Large intestine (tissue), 3 donors: ENCODE results near the gene TGFBI. TPM values are rescaled to one million over a fixed set of nuclear protein-coding genes. Genes with fewer than 3 reads are reported as not detected.

Experiments
- DNase-seq, 2 donors: peaks; one replicate each; pipeline versions ENCODE4 v3.0.0 to v3.0.0-alpha.2; 2013
- H3K27ac ChIP-seq: one replicate; pipeline ENCODE4 v1.5.1; 2013; ENCODE audit warnings: low read length
- H3K27me3 ChIP-seq: 2 replicates; pipeline ENCODE4 v1.6.1; 2013; ENCODE audit warnings: low read length; ENCODE audit not compliant: control insufficient read depth, insufficient read depth
- H3K36me3 ChIP-seq: 2 replicates; pipeline ENCODE4 v1.6.1; 2013; ENCODE audit warnings: low read length; ENCODE audit not compliant: control insufficient read depth, insufficient read depth
- H3K4me1 ChIP-seq: one replicate; pipeline ENCODE4 v1.6.1; 2013; ENCODE audit warnings: low read length; ENCODE audit not compliant: control insufficient read depth, insufficient read depth
- H3K4me3 ChIP-seq: one replicate; pipeline ENCODE4 v1.5.1; 2013; ENCODE audit warnings: low read length
- H3K9me3 ChIP-seq: one replicate; pipeline ENCODE4 v1.6.1; 2013; ENCODE audit warnings: mild to moderate bottlenecking, low read depth, low read length, moderate library complexity; ENCODE audit not compliant: control insufficient read depth
- WGBS: methylation state at CpG from one replicate; pipeline ENCODE4 v1.1.5; 2013; ENCODE audit warnings: low lambda C conversion rate; ENCODE audit not compliant: insufficient coverage; 5-methylcytosine and 5-hydroxymethylcytosine counted together
- polyA plus RNA-seq: library from polyadenylated mRNA; unstranded; fragments of 120-200 nt; gene quantifications from one replicate; pipeline ENCODE4 v1.2.1, GENCODE V29; 2013

The TGFBI gene
- polyA plus RNA-seq, 1 donor = 99.6 TPM

DNA sequence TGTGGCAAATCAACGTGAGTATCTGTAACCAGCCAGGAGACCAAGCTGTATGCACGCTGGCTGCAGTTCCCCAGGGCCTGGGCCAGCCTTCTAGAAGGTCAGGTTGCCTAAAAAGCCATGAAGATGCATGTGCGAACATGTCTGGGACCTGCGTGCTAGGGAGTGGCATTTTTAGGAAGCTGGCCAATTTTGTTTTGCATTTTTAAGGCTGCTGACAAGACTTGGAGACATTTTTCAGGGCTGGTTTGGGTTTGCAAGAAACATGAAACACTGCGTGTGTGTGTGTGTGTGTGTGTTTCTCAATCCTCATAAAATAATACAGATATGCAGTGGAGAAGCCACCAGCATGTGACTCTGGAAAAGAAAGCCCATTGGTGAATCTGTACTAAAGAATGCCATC, 5.1 kb downstream of the TGFBI start:
- Histone ChIP-seq H3K9me3 (peaks cover 4% of the 10 kb centered on the region), H3K27ac (no peak overlapping the region), H3K27me3 (peaks cover 17% of the 10 kb centered on the region), H3K36me3 (peaks cover 8% of the 10 kb centered on the region), H3K4me3 (no peak overlapping the region), H3K4me1 (peaks cover 12% of the 10 kb centered on the region)
- 100% methylated on average over 1 of the region's 5 CpGs for WGBS
- DNase-seq = no peak

DNA sequence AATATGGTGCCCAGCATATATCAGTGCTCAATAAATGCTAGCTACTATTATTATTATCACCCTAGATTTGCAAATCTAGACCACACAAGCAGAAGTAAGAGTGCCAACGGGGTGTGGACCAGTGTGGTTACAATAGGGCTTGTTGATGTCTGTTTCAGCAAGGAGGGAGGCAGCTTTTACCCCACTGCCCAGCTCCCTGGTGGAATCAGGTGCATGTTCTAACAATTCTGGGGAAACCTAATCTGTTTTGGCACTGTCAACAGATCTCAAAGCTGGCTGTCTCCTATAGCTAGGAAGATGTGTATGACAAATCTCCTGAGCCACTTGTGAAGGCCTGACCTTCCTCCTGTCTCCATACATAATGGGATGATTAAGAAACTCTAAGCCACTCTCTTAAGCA, 5.7 kb downstream of the TGFBI start:
- no peak for DNase-seq
- Histone ChIP-seq H3K27me3 (peaks cover 12% of the 10 kb centered on the region), H3K27ac (no peak overlapping the region), H3K36me3 (peaks cover 8% of the 10 kb centered on the region), H3K4me1 (peaks cover 7% of the 10 kb centered on the region), H3K9me3 (peaks cover 4% of the 10 kb centered on the region), H3K4me3 (no peak overlapping the region)
- no CpG with 5 or more reads among the region's 1 CpG for WGBS

DNA sequence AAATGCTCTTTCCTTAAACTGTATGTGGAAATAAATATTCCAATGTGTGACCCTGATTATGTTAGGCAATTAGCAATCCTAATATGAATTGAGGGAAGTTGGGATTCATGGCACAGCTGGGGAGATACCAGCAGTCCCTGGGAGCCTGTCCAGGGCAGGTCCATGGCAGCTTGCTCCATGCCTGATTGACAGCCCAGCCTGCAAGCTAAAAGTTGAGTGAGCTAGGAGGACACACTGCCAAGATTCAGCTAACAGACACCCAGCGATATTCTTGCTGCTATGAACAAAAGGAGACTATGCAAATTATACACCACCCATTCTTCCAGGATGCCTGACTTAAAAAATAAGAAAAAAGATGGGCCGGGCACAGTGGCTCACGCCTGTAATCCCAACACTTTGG, 6.2 kb downstream of the TGFBI start:
- Histone ChIP-seq H3K27me3 (peaks cover 10% of the 10 kb centered on the region), H3K27ac (no peak overlapping the region), H3K36me3 (peaks cover 8% of the 10 kb centered on the region), H3K4me1 (peaks cover 6% of the 10 kb centered on the region), H3K9me3 (peaks cover 4% of the 10 kb centered on the region), H3K4me3 (no peak overlapping the region)
- WGBS = no CpG with 5 or more reads among the region's 3 CpGs
- no peak for DNase-seq

DNA sequence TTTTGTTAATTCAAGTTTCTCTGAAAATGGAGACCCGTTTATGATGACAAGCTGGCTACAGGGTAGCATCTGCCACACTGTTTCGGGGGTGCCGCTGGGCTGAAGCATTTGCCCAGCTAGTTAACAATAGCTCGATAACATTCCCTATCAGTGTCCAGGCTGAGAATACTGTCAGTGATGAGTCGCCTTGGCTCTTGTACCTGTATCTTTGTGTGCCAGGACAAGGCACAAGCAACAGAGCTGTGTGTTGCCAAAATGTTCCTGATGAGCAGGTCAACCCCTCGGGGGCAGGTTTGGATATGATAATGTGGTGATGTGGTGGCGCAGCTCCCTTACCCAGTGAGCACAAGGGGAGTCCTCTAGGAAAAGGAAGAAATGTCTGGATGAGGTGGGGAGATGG, 7.0 kb downstream of the TGFBI start:
- peaks cover 6% of the 10 kb centered on the region for H3K4me1 ChIP-seq
- H3K36me3 ChIP-seq = peaks cover 8% of the 10 kb centered on the region
- no peak overlapping the region for H3K4me3 ChIP-seq
- WGBS = no CpG with 5 or more reads among the region's 7 CpGs
- H3K27ac ChIP-seq = no peak overlapping the region
- no peak for DNase-seq
- peaks cover 4% of the 10 kb centered on the region for H3K9me3 ChIP-seq
- H3K27me3 ChIP-seq = peaks cover 4% of the 10 kb centered on the region

DNA sequence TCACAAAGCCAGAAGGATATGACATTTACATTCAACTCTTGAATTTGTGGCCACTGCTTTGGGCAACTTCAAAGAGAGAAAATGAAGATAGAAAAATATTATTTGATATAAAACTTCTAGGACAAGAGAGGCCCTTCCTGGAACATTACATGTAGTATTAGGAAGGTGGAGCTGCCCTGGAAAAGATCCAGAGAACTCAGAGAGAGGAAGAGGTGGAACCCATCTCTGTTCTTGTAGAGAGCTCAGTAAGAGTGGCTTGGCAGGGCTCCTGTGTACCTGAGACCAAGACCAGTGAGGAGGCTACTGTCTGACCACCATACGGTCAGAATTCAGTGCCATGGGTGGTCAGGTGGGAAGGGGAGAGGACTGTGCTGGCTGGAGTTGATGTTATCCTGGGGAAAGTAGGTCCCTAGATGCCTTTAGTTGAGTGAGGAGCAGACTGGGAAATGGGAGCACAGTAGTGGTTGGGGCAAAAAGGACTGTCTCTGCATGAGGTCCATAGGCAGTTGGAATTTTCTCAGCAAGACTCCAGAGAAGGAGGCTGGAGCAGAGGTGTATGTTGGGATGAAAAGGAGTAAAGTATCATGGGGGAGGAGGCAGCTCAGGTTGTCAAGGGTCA, 7.6 kb downstream of the TGFBI start:
- Histone ChIP-seq H3K4me3 (no peak overlapping the region), H3K4me1 (peaks cover 6% of the 10 kb centered on the region), H3K36me3 (peaks cover 8% of the 10 kb centered on the region), H3K27ac (peak overlapping the region; percentile 36), H3K27me3 (no peaks in the 10 kb centered on the region), H3K9me3 (peaks cover 4% of the 10 kb centered on the region)
- no CpG with 5 or more reads among the region's 1 CpG for whole genome bisulfite sequencing
- no peak for DNase-seq

DNA sequence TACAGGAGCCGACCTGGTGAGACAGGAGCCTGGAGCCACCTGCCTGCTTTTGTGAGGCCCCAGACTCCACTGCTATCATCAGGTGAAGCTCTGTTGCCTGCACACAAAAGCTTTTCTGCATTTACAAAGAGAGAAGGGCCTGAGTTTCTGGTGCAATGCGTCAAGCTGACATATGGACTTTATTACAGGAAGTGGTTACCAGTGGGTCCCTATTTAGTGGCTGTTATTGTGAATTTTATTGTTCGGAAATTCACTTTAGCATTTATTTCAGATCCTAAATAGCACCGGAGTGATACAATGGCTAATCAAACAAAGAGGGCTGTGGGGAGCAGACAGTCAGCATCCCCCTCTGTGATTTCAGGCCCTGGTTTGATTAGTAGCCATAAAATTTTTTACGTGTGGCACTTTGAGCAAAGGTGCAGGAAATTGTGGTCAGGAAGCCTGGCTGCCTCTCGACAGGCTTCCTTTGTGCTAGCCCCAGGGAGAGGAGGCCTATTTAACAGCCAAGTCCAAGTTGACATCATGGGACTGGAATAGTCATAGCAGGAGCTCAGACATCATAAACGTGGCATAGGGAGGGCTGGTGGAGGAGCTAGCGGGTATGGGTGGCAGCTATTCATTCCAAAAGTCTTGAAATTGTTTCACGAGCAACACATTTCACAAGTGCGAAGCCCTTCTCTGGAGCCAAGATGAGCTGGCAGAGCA, 8.4 kb downstream of the TGFBI start:
- Histone ChIP-seq H3K27me3 (no peaks in the 10 kb centered on the region), H3K4me3 (no peak overlapping the region), H3K36me3 (peaks cover 8% of the 10 kb centered on the region), H3K4me1 (peaks cover 9% of the 10 kb centered on the region), H3K9me3 (peaks cover 4% of the 10 kb centered on the region), H3K27ac (peak overlapping the region; percentile 36)
- DNase-seq = peak in 1 of 2 donors; percentile 66
- no CpG with 5 or more reads among the region's 10 CpGs for WGBS

DNA sequence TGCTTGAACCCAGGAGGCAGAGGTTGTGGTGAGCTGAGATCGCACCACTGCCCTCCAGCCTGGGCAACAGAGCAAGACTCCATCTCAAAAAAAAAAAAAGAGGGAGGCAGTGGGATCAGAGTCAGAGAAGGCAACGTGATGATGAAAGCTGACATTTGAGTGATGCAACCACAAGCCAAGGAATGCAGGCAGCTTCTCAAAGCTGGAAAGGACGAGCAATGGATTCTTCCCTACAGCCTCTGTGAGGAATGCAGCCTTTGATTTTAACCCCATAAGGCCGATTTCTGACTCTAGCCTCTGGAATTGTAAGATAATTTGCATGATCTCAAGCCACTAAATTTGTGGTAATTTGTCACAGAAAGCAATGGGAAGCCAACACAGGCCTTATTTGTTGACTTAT, 9.8 kb downstream of the TGFBI start:
- Histone ChIP-seq H3K27me3 (no peaks in the 10 kb centered on the region), H3K4me3 (no peak overlapping the region), H3K27ac (no peak overlapping the region), H3K9me3 (peaks cover 4% of the 10 kb centered on the region), H3K36me3 (peaks cover 9% of the 10 kb centered on the region), H3K4me1 (peaks cover 18% of the 10 kb centered on the region)
- DNase-seq = no peak
- WGBS = 100% methylated on average over 1 of the region's 4 CpGs

DNA sequence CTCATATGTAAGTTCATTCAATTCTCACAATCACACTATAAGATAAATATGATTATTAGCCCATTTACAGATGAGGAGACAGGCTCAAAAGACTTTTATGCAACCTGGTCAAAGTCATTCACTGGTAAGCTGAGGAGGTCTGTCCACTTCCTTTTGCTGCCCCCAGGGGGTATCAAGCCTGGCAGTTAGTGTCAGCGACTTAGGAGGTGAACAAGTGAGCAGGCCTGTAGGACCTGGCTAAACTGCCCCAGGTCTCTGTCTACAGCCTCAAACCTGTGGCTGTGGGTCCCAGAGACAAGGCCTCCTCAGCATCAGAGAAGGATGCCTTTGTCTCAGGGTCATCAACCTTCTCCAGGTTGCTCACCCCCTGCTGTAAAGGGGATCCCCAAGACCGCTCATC, 10.4 kb downstream of the TGFBI start:
- H3K4me3 ChIP-seq = no peak overlapping the region
- no peak for DNase-seq
- peaks cover 18% of the 10 kb centered on the region for H3K4me1 ChIP-seq

DNA sequence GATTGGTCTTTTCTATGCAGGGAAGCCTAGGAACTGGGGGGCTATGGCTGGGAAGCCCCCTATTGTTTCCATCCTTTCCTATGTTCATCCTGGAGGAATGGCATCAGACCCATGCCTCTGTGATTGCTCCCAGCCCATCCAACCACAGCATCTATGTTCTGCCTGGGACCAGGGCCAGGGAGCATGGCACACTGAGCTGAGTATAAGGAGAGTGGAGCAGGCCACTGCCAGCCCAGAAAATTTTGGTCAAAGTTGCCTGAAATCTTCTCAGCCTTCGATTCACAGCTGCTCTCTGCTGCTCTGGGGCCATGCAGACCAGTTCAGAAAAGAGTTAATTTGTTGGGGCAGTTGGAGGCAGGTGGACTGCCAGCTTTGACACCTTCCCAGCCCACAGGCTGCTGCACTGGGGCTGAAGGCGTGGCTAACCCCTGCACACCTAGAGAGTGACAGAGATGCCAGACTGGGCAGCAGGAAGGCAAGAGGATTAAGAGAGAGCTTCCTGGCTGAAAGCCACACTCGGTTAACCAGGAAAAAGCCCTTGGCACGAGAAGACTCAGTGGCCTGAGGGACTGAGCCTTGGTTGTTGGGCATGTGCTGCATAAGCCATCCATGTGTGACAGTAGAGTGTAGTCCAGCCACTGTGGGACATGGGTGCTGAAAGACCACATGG, 12.1 kb downstream of the TGFBI start:
- peaks cover 4% of the 10 kb centered on the region for H3K9me3 ChIP-seq
- peaks cover 18% of the 10 kb centered on the region for H3K4me1 ChIP-seq
- no peaks in the 10 kb centered on the region for H3K27me3 ChIP-seq
- no peak overlapping the region for H3K4me3 ChIP-seq
- no peak overlapping the region for H3K27ac ChIP-seq
- peaks cover 5% of the 10 kb centered on the region for H3K36me3 ChIP-seq
- no peak for DNase-seq
- WGBS = no CpG with 5 or more reads among the region's 4 CpGs

More for the DNA sequence above, 10.4 kb downstream of the TGFBI start:
- Histone ChIP-seq H3K9me3 (peaks cover 4% of the 10 kb centered on the region), H3K36me3 (peaks cover 9% of the 10 kb centered on the region), H3K27me3 (no peaks in the 10 kb centered on the region), H3K27ac (no peak overlapping the region)
- no CpG with 5 or more reads among the region's 2 CpGs for WGBS

DNA sequence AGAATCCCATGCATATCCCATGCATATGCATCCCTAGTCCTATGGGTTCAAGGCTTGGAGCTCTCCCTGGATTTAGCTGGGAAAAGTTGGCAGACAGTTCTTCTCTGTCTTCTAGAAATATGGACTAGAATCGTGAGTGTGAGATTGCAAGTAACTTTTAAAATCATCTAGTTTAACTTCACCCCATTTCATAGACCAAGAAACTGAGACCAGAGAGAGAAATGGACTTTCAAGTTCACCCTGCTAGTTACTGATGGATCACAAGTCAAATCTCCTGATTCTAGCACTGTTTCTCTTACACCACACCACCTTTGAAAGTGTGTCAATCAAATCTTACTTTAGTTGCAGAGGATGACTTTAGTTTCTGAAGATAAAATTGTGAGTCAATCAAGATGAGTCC, 13.4 kb downstream of the TGFBI start:
- no peaks in the 10 kb centered on the region for H3K27me3 ChIP-seq
- WGBS = no CpG with 5 or more reads among the region's 1 CpG
- peak overlapping the region; percentile 49 for H3K27ac ChIP-seq
- no peak for DNase-seq
- H3K4me1 ChIP-seq = peaks cover 14% of the 10 kb centered on the region
- H3K9me3 ChIP-seq = peaks cover 9% of the 10 kb centered on the region
- H3K36me3 ChIP-seq = peaks cover 3% of the 10 kb centered on the region
- no peak overlapping the region for H3K4me3 ChIP-seq
